HG02840 (cell line): Measurements from ENCODE around the gene BCL11A.

Experiments
- ATAC-seq: cut with Tn5 transposase; IDR thresholded peaks from one replicate; pipeline ENCODE4 v1.9.1; 2021; ENCODE audit warnings: mild to moderate bottlenecking, moderate library complexity, moderate number of reproducible peaks; ENCODE audit not compliant: unreplicated experiment, low FRiP score

BCL11A gene

DNA sequence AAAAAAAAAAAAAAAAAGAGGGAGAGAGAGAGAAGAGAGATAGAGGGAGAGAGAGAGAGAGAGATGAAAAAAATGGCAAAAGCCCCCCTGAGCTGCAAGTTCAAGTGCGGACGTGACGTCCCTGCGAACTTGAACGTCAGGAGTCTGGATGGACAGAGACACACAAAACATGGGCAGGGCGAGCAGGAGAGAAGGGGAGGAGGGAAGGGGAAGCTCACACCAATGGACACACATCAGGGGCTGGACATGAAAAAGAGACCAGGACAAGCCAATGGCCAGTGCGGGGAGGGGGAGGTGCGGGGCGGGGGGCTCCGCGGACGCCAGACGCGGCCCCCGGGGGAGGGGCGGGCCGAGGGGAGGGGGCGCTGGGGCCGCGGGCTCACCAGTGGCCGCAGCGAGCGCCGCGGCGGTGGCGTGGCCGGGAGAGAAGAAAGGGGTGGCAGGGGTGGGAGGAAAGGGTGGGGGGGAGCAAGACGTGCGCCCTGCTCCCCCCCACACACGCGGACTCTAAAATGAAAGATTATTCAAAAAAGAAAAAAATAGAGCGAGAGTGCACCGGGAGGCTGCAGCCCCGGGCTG is at the start of gene BCL11A:
Gene BCL11A, minus strand, starts transcription at position 160 of the 579 bp plus-strand sequence. CDS start 384 bp downstream, outside the sequence.
- no peak for ATAC-seq

DNA sequence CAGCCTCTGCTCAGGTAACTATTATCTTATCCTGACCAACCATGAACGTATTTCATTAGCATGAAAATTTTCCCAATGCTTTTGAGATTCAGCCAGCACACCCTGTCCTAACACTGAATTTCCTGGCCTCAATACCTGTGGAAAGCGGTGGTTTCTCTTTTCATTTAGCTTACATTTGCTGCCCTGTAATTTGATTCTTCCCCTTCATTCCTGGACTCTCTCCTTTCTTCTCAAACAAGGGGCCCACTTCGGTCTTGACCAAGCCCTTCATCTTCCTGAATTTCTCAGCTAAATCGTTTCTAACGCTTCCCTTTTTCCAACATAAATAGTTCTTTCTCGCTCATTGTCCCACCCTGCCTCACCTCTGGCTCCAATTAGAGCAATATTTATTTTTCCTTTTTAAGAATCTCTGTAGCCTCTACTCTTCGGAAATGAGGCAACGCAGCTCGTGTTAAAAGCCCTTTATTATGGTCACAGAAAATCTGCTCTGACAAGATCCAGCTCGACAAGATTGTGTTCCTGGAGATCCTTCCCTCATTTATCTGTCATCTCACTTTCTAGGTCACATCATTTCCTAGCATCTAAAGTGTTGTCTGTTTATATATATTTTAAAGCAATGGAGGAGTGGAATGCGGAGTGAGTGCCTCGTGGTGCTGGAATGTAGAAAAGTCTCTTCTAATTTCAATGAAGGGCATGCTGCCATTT is 49.5 kb upstream of the BCL11A start:
- ATAC-seq, result no peak

DNA sequence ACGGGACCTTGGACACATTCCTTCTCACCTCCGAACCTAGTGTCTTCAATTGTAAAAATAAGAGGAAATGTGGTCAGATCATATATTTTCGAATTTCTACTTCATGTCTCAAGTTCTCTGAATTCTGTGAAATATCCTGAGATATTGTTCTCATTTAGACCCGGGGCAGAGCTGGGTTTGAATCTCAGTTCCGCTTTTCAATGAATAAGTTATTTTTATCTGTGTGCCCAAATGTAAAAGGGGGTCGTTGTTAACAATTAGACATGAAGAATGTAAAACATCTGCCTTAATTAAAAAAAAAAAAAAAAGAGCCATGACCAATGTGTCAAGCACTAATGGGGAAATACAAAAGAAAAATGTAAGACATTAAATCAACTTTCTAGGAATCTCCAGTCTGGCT is 48.9 kb upstream of the BCL11A start:
- no peak for ATAC-seq

DNA sequence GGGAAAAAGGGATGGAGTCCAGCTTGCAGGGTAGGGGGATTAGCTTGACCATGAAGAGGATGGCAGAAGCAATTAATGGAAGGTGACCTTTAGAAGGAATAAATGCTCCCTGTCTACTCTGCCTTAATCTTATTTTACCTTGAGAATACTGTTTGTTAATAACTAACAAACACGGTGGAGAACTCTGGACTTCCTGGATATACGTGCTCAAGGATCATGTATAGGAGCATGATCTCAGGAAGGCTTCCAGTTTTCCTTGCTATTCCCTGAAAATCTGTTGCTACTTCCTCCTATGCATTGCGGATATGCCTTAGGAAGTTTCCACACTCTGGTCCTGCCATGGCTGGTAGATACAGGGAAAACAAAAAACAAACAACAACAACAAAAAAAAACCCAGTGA is 44.8 kb upstream of the BCL11A start:
- ATAC-seq, result no peak

DNA sequence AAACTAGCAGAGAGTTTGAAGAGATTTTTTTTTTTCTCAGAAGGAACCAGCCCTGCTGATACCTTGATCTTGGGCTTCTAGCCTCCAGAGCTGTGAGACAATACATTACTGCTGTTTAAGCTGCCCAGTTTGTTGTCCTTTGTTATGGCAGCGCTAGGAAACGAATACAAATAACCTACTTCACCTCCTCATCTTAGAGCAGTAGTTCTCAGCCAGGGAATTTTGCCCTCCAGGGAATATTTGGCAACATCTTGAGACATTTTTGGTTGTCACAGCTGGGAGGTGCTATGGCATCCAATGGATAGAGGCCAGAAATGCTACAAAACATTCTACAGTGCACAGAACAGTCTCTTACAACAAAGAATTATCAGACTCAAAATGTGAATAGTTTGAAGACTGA is 43.9 kb upstream of the BCL11A start:
- ATAC-seq, result no peak

DNA sequence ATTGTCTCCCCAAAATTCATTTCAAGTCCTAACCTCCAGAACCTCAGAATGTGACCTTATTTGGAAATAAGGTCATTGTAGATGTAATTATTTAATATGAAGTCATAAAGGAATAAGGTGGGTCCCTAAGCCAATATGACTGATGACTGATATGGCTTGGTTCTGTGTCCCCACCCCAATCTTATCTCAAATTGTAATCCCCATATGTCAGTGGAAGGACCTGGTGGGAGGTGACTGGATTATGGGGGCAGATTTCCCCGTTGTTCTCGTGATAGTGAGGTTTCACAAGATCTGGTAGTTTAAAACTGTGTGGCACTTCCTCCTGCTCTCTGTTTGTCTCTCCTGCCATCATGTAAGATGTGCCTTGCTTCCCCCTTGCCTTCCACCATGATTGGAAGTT is 43.0 kb upstream of the BCL11A start:
- ATAC-seq, result no peak

DNA sequence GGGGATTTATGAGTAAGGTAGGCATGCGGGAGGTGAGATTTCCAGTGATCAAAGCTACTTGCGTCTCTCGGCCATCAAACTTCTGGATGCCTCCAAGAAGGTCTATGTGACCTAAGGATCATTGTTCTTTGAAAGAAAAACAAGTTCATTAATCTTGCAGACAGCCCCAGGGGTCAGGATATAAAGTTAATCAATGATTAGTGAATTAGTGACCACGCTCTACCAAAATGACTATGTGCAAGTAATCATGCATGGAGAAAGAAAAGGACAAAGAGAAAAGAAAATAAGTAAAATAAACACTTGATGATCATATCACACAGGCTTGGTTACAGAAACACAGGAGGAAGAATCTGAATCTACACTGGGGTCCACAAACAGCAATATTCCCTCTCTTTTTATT is 42.5 kb upstream of the BCL11A start:
- ATAC-seq, result no peak

DNA sequence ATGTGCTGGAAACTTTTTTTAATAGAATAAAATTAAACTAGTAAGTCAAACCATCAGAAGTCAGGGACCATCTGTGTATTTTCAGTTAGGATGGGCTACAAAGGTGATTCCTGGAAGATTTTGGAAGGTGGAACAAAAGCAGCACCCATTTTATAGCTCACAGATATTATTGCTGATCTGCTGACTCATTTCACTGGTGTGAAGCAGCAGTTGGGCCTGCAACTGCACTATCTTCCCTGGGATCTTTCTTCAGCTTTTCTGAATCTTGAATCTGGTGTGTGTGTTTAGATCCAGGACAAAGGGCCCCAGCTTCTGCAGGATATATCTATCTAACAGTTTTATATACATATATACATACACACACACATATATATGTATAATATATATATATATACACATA is 35.6 kb upstream of the BCL11A start:
- no peak for ATAC-seq

DNA sequence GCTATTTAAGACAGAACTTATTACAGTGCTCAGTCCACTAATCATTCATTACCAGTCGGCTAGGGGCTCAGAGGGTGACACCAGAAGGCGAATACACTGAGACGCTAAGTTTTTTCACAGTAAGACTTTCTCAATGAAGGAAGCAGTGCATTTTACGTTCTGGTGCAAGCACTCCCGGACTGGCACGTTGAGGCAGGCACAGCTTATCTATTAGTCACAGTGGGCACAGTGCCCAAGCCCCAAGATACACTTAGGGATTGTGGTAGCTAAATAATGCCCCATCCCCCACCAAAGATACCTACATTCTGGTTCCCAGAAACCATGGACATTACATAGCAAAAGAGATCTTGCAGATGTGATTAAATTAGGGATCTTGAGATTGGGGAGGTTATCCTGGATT is 32.6 kb upstream of the BCL11A start:
- ATAC-seq, result no peak

DNA sequence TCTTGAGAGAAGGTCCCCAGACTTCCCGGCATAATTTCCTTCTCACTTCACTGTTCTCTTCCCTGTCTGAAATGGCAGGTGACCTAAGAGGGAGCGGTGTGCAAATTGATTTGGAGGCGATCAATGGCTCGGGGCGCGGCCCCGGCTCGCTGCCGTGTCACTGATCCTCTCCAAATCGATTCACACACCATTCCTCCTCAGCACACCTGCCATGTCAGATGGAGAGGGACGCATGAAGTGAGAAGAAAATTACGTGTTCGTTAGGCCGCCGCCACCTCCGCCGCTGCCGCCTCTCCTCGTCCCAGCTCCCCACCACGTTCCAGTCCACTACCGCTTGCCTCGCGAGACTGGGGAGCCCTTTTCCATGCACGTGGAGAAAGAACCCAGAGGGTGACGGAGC is 31.8 kb upstream of the BCL11A start:
- no peak for ATAC-seq

DNA sequence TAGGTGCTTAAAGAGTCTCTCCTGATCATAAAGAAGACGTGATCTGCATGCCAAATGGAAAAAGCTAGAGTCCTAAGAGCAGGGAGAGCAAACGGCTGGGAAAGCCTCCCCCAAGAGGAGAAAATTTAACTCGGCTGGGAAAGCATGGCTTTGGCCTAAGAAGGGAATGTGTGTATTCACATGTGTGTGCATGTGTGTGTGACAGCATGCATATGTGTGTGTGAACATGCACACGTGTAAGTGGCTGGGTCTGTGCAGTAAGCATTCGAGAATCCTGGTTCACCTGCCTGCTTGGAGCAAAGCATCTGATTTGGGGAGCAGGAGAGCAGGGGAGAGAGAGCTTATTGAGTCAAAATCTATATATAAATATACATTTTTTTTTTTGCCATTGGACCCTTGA is 30.1 kb upstream of the BCL11A start:
- no peak for ATAC-seq

DNA sequence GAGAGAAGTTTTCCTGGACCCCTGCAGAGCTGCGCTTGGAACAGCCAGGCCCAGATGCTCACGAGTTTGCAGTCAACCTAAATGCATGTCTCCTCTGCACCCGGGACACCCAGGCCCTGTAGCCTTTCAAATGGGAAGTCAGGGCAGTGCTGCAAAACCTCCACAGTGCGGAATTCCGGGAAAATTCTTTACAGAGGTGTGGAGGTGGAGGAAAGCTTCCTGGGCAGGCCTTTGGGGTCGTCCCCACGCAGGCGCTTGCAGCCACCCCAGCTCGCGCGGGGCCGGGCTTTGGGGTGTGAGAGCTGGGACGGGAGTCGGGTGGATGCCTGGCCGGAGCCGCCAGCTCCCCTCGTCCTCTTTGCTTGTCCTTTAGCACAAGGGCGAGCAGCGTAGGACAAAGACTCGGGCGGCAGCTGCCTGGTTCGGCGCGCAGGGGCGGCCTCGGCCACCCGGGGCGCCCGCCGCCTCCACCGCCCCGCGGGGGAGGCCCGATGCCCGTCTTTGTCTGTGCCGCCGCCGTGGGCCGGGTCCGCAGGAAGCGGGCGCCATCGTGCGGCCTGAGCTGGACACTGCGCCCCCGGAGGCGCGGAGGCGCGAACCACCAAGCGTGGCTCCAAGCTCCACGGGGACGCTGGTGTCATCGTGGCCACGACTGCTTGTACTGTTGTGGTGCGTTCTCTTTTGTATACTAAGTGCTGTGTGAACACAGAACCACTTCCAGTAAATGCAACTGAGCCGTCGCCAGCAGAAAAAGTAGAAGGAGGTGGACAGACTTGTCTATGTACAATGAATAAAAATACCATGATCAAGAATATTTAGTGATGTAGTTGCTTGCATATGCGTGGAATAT is 28.2 kb upstream of the BCL11A start:
- ATAC-seq, result no peak

DNA sequence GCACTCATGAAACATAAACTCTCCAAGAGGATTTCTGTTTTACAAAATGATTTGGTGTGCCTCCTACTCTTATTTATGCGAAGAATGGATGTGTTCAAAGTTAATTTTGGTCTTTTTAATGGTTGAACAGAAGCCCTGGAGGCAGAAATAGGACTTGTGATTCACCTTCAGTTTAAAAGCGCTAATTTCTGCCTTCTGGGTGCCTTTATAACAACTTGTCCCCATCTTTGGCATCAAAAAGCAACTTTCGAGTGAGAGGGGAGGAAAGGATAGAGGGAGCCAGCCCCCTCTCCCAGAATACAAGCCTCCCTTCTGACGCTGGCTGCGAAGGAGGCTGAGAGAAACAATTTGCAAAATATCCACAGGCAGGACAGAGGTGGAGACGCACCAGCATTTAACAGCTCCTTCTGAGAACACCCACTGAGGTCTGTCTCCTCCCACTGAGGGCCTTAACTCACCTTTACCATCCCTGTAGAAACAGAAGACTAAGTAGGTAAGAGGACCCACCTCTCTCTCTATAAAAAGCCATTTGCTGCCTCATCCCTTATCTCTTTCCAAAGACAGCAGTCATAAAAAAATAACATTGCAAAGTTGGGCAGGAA is 24.3 kb upstream of the BCL11A start:
- no peak for ATAC-seq

DNA sequence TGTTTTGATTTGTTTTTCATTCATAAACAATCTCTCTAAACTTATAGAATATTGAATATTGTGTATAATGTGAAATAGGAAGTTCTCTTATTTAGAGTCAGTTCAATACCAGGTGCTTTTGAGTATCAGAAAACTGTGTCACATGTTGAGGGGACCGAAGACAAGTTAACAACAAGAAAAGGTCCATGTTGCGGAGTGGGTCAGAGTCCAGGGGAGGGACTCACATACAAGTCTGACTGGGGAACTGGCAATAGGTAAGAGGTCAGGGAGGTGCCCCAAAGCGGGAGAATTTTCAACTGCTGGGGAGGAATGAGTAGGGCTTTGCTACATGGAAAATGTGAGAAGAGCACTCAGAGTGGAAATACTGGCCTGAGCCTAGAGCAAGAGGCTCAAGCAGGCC is 19.8 kb upstream of the BCL11A start:
- no peak for ATAC-seq

DNA sequence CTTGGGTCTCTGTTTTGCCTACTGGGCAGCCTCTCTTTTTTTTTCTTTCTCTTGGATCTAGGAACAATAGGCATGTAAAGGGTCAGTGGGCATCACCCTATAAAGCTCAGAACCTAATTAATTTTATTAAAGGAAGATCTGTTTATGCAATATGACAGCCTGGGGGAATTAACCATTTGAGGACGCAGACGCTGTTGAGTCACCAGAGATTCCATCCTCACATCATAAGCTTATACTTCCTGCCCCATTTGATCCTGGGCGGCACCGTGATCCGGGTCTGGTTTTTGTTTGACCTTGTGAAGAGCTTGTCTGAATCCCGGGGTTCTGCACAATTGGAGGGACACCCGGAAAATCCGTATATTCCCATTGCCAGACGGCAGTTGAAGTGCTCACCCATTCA is 16.8 kb upstream of the BCL11A start:
- no peak for ATAC-seq

DNA sequence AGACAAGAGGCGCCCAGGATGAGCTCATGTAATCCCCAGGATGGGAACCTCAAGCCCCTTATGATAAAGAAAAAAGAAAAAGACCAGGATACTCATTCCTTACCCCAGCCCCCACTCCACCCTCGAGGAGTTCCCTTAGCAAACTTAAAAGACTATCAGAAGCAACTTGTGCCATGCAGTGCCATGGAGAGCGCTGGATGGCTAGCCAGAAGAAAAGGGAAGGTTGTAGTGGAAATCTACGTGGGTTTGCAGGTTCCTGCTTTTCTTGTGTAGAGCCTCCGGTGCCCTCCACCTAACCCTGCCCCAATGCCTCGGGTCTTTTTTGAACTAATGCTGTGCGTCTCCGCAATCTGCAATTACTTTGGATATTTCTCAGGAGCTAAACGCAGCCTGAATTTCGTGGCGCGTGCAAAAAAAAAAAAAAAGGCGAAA is 16.2 kb upstream of the BCL11A start:
- no peak for ATAC-seq

DNA sequence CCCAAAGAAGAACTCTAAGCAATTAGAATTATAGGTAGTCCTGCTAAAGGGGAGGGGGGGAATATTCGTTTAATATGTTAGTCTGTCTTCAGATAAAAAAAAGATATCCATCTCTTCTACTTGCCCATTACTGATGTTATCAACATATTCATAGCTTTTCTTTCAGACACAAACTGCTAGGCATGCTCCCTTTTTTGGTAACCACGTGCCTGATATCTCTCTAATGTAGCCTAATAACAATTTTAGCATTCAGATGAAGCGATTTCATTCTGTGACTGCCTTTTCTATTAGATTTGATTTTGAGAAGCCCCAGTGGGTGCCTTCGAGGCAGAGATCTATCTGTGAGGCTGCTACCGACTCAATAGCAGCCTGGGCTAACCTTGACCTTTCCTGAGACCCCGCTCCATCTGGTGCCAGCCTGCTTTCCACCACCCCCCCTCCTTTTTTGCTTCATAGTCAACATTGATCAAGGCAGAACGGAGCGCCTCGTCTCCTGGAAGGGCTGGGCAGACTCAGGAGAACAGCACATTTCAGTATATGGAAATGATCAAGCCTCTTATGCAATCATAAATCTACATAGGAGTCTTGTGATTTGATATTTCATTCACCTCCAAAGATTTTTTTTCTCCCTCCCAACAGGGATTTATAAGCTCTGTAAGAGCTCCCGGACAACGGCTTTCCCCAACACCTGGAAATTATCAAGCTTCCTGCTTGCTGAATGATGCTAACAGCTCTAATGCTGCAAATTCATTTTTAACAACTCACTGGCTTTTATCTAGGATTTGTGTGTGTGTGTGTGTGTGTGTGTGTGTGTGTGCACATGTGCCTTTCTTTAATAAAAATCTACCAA is 14.7 kb upstream of the BCL11A start:
- no peak for ATAC-seq

DNA sequence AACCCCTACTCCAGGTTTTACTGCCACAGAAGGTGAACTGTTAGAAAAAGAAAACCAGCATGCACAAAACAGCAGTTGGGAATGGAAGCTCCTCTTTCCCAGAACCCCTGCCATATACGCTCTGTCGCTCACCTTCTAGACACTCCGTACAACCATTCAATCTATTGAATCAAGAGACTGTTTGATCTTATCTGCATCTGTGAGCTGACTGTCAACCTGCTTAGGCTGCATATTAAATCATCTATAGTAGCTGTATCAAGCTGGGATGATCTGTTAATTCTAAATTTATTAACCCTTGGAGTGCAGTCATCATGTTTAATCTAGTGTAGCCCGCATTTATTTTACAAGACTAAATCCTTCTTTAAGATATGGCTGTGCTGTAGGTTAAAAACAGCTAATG is 13.6 kb upstream of the BCL11A start:
- no peak for ATAC-seq

DNA sequence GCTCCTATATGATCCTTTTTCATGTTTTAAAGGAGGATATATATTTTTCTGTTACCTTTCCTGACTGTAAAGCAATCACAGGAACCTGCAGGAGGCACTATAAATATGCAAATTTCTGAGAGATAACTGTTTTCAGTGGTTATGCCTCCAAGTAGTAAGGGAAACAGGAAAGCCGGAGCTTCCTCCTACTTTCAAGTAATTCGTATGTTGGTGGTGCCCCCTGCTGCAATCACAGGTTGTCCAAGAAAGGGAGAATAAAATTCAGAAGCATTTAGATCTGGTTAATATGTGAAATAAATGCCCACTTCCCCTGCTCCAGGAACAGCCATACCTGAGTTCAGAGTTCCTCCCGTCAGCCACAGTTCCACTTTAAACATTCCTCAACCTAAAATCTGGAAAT is 12.0 kb upstream of the BCL11A start:
- no peak for ATAC-seq
